Measurements from ENCODE around the gene PFN4. TPM values are rescaled to one million over a fixed set of nuclear protein-coding genes. Genes with fewer than 3 reads are reported as not detected.

Gene PFN4
- total RNA-seq, 1 experiment from 2014 or later: not detected

DNA sequence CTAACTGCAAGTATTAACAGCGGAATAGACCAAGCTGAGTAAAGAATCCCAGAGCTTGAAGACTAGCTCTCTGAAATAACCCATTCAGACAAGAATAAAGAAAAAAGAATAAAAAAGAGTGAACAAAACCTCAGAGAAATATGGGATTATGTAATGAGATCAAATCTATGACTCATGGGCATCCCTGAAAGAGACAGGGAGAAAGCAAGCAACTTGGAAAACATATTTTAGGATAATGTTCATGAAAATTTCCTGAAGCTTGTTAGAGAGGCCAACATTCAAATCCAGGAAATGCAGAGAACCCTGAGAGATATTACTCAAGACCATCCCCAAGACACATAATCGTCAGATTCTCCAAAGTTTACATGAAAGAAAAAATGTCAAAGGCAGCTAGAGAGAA, 17.3 kb downstream of the PFN4 start (continued):
- TF ChIP-seq, protein P1, sequence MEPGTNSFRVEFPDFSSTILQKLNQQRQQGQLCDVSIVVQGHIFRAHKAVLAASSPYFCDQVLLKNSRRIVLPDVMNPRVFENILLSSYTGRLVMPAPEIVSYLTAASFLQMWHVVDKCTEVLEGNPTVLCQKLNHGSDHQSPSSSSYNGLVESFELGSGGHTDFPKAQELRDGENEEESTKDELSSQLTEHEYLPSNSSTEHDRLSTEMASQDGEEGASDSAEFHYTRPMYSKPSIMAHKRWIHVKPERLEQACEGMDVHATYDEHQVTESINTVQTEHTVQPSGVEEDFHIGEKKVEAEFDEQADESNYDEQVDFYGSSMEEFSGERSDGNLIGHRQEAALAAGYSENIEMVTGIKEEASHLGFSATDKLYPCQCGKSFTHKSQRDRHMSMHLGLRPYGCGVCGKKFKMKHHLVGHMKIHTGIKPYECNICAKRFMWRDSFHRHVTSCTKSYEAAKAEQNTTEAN (CRISPR knock-in tag; IDR thresholded peaks at IDR 0.05): no peak

DNA sequence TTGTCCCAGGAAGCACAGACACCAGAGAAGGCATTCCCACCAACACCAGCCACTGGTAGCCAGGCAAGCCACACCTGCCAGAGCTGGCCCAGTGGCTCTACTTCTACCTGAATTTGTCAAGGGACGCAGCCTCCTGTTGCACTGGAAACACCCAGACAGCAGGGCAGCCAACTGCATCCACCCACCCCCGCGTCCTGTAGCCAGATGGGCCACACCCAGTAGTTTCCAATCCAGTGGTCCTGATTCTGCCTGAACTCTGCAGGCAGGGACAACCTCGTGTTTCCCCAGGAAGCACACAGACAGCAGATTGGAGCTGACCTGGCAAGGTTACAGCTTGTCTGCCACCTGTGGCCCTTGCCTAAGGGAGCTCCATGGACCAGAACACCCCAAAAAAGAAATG, 18.2 kb downstream of the PFN4 start:
- peaks cover 9% of the 10 kb centered on the region for H3K36me3 Mint-ChIP-seq
- CTCF ChIA-PET: interaction anchor here (0.9 kb wide), 1 partner anchor 21 kb away, joined by 3 read pairs; no protein-coding TSS in a partner anchor
- POLR2A ChIA-PET: no interaction called here

DNA sequence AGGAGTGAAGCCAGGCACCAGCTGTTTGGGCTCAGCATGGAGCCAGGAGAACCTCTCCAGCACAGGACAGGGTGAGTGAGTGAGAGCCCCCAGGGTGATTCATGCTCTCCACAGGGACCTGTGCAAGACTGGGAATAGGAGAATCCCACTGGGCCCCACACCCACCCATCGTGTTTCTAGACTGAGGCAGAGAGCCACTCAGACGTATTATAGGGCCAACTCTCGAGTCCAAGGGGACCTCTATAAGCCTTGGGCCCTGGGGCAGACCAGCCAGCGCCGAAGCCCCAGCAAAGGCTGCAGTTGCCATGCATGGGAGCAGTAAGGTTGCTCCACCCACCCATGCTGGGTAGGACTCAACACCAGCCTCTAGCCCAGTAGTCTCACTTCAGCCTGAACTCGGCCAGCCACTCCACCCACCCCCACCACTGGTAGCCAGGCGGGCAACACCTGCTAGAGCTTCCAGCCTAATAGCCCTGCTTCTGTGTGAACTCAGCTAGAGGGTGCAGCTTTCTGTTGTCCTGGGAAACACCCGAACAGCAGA, 19.0 kb downstream of the PFN4 start:
- Mint-ChIP-seq H3K9me3 (peaks cover 34% of the 10 kb centered on the region), H3K4me1 (0 out of 2 replicates have a peak, but pooled peaks cover 4% of the 10 kb centered on the region), H3K36me3 (peaks cover 9% of the 10 kb centered on the region), H3K27me3 (ENCODE audit: low read depth) (peaks cover 18% of the 10 kb centered on the region), H3K27ac (no peak overlapping the region), H3K4me3 (no peak overlapping the region)
- POLR2A ChIA-PET: no interaction called here
- CTCF ChIA-PET: interaction anchor here (0.9 to 1.1 kb wide), 2 partner anchors 20 to 60 kb away, joined by 3 read pairs; no protein-coding TSS in a partner anchor
- no peak for DNase-seq (ENCODE audit: low spot score)
- no peak for TF ChIP-seq FOXP1 (CRISPR knock-in tag; IDR thresholded peaks at IDR 0.05; ENCODE audit: borderline replicate concordance)
- TF ChIP-seq ZNF121 (CRISPR knock-in tag; IDR thresholded peaks at IDR 0.05): no peak
- TF ChIP-seq ZNF317 (CRISPR knock-in tag; IDR thresholded peaks at IDR 0.05; ENCODE audit: borderline replicate concordance, low read depth): no peak
- TF ChIP-seq TCF7 (CRISPR knock-in tag; IDR thresholded peaks at IDR 0.05; ENCODE audit: low read depth): no peak
- no peak for TF ChIP-seq ETV6 (CRISPR knock-in tag; IDR thresholded peaks at IDR 0.05)
- TF ChIP-seq ZNF423 (CRISPR knock-in tag; IDR thresholded peaks at IDR 0.05): no peak
- TF ChIP-seq CREM (CRISPR knock-in tag; IDR thresholded peaks at IDR 0.05): no peak
- TF ChIP-seq NFE2L1 (CRISPR knock-in tag; IDR thresholded peaks at IDR 0.05): no peak
- no peak for TF ChIP-seq ZNF219 (CRISPR knock-in tag; IDR thresholded peaks at IDR 0.05; ENCODE audit: borderline replicate concordance)
- TF ChIP-seq, protein P2, sequence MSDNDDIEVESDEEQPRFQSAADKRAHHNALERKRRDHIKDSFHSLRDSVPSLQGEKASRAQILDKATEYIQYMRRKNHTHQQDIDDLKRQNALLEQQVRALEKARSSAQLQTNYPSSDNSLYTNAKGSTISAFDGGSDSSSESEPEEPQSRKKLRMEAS (CRISPR knock-in tag; IDR thresholded peaks at IDR 0.05): no peak
- no peak for TF ChIP-seq PRRX2 (CRISPR knock-in tag; IDR thresholded peaks at IDR 0.05)
- TF ChIP-seq RORB (CRISPR knock-in tag; IDR thresholded peaks at IDR 0.05): no peak
- TF ChIP-seq, protein P3, sequence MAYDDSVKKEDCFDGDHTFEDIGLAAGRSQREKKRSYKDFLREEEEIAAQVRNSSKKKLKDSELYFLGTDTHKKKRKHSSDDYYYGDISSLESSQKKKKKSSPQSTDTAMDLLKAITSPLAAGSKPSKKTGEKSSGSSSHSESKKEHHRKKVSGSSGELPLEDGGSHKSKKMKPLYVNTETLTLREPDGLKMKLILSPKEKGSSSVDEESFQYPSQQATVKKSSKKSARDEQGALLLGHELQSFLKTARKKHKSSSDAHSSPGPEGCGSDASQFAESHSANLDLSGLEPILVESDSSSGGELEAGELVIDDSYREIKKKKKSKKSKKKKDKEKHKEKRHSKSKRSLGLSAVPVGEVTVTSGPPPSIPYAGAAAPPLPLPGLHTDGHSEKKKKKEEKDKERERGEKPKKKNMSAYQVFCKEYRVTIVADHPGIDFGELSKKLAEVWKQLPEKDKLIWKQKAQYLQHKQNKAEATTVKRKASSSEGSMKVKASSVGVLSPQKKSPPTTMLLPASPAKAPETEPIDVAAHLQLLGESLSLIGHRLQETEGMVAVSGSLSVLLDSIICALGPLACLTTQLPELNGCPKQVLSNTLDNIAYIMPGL (CRISPR knock-in tag; IDR thresholded peaks at IDR 0.05): no peak
- TF ChIP-seq, protein P1 (CRISPR knock-in tag; IDR thresholded peaks at IDR 0.05): no peak
- no peak for TF ChIP-seq OVOL2 (CRISPR knock-in tag; IDR thresholded peaks at IDR 0.05; ENCODE audit: borderline replicate concordance)
- peak; percentile 22 for ATAC-seq

More for the DNA sequence above, 18.2 kb downstream of the PFN4 start:
- DNase-seq (ENCODE audit: low spot score): no peak
- TF ChIP-seq RELA (CRISPR knock-in tag; IDR thresholded peaks at IDR 0.05; ENCODE audit: borderline replicate concordance) (no peak), ZNF138 (CRISPR knock-in tag; conservative IDR thresholded peaks at IDR 0.05) (no peak), GABPB1 (CRISPR knock-in tag; IDR thresholded peaks at IDR 0.05) (no peak)
- TF ChIP-seq, protein P4, sequence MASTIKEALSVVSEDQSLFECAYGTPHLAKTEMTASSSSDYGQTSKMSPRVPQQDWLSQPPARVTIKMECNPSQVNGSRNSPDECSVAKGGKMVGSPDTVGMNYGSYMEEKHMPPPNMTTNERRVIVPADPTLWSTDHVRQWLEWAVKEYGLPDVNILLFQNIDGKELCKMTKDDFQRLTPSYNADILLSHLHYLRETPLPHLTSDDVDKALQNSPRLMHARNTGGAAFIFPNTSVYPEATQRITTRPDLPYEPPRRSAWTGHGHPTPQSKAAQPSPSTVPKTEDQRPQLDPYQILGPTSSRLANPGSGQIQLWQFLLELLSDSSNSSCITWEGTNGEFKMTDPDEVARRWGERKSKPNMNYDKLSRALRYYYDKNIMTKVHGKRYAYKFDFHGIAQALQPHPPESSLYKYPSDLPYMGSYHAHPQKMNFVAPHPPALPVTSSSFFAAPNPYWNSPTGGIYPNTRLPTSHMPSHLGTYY (CRISPR knock-in tag; IDR thresholded peaks at IDR 0.05): no peak
- peaks cover 18% of the 10 kb centered on the region for H3K27me3 Mint-ChIP-seq (ENCODE audit: low read depth)
- 0 out of 2 replicates have a peak, but pooled peaks cover 4% of the 10 kb centered on the region for H3K4me1 Mint-ChIP-seq
- peaks cover 42% of the 10 kb centered on the region for H3K9me3 Mint-ChIP-seq
- no peak overlapping the region for H3K4me3 Mint-ChIP-seq
- ATAC-seq: no peak
- no peak overlapping the region for H3K27ac Mint-ChIP-seq
